NCI-H2227 (cell line): ENCODE measurements around the gene HOXB3.

Experiments used
- DNase-seq: peaks from one replicate; lab custom pipeline; 2025; ENCODE audit not compliant: unreplicated experiment; lab: John Stamatoyannopoulos, UW

Gene HOXB3

DNA sequence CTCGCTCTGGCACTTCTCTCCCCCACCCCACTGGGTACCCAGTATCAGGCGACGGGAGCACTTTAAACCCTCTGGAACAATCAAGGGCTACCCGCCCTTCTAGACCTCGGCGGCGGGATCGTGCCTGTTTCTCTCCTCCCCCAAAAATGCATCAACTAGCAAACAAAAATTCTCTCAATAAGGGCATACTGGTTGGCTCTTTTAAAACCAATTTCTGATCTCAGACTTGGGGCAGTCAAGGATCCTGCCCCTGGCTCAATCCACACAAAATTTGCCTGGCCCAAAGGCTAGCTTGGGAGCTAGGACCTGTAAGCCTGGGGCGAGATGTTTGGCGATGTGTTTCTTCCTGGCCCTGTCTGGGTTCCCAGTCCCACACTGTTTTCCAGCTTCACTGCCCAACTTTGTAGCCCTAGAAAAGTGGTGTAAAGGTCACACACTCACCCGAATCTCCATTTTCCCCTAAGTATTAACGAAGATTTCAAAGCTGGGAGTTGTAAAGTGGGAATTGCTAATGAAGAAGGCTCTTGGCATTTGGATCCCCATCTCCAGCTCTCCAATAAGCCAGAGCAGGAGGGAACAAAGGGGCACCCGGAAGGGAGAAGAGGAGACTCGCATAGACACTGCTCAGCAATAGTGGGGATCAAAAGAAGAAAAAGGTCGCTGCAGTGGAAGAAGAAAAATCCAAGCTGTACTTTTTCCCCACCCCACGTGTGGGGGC lies 30.8 kb downstream of the HOXB3 start:
- no peak for DNase-seq

DNA sequence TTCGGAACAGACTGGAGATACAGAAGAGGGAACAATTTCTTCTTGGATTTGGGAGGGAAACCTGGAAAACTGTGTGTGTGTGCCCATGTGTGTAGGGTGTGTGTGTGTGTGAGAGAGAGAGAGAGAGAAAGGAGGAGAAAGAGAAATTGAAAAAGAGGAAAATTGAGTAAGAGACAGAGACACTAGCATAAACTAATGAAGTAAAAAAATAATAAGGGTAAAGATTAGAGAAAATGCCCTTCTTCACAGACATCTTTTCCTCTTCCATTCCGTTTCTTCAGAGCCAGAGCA lies 31.3 kb downstream of the HOXB3 start:
- no peak for DNase-seq

DNA sequence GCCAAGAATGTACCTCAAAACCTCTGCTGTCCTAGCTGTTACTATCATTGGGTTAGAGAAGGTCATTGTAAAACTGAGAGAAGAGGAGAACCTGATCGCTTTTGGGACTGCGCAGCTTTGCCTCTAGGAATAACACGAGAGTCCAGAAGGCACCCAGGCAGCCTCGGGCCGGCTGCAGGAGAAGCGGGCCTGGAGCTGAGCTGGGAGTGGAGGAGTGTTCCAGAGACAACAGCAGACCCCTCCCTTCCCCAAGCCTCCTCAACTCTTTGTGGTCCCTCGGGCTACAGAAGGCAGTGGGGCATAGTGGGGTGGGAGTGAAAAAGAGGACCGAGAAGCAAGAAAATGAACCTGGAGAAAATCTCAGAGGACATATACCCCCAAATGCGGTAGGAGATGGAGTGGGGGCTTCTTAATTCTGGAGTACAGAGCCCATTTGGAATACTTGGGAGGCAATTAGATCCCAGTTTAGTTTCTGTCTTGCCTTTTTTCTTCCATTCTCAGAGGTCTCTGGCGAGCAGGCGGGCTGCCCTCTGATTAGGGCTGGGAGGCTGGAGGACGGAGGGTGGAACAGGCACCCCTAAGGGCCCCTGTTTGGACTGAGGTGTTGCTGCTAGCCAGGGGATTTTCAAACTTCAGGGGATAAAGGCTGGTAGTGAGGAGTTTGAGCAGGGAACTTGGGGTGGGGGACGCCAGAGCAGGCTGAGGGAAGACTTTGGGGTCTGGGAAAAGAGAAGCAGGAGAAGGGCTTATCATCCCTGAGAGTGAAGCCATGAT lies 31.8 kb downstream of the HOXB3 start:
- DNase-seq: no peak

DNA sequence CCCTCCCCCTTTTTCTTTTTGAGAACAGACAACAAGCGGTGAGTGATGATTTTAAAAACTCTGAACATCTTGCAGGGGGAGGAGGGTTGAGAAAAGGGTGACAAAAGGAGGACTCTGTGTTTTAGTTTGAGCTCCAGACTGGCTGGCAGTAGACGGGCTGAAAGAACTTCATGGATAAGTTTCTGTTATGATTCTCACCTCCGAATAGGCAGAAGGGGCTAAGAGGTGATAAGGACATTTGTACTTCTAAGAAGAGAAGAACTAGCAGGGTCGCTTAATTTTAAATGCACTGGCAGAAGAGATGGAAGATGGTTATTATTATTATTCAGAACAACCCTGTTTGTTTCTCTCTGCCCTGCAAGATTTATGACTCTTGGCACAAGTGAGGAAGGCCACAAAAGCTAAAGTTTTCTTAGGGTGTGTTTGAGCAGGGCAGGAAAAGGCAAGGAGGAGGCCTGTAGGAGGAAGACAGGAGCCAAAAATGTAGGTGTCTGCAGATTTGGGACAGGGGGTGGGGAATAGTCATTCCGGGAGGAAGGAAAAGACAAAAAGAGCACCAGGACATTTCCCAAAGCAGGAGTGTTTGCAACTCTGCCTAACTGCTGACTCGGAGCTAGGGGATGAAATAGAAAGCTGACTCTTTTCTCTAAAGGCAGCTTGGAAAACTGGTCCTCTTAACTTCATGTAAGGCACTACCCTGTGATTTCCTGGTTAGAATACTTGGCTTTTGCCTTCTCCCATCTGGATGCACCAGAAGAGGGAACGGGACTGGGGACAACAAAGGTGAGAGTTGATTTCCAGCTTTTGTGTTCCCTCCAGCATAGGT lies 33.3 kb downstream of the HOXB3 start:
- DNase-seq: no peak

DNA sequence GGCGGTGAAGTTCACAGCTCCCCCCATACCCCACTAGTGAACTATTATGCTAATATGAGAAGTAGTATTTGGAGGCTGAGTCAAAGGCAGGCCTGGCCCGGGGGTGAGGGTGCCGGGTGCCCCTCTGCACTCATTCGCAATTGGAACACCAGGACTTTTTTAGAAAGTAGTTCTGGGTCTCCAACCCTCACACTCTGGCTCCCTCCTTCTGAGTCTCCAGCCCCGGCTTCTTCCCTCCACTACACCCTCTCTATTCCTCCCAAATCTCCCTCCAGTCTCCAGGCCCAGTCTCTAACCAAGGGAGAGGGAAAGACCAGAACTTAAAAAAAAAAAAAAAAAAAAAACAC lies 33.8 kb downstream of the HOXB3 start:
- DNase-seq: no peak

DNA sequence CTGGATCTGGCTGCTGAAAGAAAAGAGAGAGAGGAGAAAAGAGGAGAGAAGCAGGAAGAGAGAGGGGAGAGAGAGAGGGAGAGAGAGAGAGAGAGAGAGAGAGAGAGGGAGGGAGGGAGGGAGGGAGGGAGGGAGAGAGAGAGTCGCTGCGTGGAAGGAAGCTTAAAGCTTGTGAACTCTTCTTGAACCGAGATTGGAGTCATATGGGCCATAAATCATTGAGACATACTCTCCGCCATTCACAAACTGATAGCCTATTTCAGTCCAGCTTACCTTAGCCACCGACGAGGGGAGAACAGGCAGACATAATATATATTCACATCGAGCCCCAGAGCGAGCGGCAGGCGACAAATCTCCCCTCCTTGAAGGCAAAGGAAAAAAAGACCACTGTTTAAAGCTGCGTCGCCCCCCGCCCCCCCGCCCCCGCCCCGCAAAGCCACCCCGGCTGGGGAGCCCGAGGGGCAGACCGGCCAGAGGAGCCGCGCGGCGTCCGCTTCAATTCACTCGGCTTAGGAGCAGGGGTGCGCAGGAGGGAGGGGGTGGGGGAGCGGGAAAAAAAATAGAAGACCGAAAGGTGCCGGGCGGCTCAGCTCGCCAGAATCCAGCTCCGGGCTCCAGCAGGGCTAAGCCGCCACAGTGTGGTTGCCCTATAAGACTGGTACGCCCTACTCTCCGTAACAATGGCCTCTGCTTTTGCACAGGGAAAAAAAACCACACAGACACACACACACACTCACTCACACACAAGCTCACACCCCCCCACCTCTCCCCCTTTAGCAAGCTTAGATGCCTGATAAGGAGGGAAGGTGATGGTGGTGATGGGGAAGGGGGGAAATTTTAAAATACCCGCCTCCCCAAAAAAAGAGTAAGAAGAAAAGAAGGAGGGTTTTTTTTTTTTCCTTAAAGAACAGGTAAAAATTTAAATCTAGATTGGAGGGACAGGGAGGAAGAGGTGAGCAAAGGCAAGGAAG lies 34.5 kb downstream of the HOXB3 start:
- peak; percentile 83 for DNase-seq

DNA sequence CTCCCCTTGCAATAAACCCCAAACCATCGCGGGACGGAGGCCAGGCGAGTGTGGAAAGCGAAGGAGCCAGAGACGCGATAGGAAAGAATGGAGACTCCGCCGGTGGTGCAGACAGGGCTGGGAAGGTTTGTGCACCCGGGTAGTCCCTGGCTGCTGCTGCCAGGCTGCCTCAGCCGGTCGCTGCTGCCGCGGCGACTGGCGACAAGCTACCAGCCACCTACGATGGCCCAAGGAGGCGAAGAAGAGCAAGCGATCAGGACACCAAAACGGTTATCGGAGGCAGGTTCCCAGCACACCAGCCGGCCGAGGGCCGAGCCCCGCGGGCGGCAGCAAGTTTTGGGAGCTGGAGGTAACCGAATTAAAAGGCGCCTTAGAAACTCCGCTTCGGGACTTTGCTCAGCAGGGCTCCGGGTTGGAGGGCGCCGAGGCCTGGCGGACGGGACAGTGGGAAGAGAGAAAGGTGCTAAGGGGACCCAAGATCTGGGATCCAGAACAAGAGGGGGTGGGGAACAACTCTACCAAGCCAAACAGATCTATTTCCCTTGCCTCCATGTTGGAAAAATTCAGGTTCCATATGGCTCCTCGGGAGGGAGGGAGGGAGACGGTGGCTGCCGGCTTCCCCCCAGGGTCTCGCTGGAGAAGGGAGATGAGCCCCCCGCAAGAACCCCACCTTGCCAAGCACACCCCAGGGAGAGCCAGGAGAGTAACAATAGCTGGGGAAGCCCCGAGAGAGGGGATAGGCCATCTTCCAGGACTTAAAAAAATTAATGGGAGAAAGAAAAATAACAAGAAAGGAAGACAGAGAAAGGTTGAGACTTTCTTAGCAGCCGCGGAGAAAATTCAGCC lies 35.4 kb downstream of the HOXB3 start:
- DNase-seq: peak; percentile 40

DNA sequence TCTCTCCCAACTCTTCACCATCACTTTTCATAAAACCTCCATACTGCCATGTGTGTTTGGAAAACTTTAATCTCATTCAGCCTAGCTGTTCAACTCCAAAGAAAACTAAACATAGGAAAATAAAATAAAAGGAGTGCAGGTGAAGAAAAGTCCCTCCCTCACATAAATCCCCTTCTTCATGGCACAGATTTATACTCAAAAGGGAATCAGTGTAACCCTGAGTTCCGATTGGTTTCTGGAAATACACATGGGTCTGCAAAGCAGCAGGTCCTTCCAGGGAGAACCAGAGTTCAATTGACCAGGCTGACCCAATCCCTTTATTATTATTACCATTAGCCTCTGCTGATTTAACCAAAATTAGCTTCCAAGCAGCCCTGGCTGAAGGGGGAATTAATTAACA lies 36.2 kb downstream of the HOXB3 start:
- no peak for DNase-seq

DNA sequence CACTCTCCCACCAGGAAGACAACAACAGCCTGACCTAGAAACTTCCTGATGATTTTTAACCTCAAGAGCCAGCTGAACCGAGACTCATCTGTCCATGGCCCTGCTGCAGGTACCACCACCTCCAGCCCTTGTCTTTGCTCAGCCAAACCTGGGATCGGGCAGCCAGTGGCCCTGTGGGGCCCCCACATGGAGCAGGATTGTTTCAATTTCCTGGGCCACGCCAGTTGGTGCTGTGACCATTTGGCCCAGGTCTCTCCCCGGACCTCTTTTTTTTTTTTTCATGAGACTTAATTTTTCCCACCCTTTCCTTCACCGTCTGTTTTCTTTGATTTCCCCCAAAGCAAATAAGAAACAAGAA lies 36.9 kb downstream of the HOXB3 start:
- DNase-seq: no peak

DNA sequence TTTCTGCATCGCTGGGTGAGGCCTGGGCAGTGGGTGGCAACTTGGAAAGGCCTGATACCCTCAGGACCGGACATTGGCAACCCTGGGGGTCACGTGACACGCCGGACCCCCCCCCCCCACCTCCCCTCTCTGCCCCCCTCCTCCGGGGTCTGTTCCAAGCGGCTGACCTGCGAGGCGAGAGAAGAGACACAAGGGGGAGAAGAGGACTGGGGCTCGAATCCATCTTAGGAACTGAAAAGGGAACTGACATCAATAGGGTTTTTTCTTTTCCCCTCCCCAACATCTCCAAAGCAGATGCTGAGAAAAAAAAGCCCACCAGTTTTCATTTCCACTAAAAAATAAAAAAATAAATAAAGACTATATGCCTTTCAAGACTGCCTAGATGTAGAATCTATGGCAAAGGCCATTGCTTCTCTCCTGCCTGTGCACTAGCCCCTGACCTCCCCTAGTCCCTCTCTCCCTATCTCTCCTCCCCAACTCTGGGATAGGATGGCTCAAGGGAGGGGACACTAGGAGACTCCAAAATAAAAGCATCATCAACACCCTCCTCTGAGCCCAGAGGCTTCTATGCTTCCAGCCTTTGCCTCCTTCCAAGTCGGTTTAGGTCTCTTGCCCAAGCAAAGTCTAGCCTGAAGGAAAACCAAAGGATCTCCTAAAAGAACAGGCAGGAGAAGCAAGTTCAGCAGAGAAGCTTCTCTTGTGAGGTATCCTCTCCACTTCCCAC lies 37.4 kb downstream of the HOXB3 start:
- DNase-seq: peak; percentile 33

DNA sequence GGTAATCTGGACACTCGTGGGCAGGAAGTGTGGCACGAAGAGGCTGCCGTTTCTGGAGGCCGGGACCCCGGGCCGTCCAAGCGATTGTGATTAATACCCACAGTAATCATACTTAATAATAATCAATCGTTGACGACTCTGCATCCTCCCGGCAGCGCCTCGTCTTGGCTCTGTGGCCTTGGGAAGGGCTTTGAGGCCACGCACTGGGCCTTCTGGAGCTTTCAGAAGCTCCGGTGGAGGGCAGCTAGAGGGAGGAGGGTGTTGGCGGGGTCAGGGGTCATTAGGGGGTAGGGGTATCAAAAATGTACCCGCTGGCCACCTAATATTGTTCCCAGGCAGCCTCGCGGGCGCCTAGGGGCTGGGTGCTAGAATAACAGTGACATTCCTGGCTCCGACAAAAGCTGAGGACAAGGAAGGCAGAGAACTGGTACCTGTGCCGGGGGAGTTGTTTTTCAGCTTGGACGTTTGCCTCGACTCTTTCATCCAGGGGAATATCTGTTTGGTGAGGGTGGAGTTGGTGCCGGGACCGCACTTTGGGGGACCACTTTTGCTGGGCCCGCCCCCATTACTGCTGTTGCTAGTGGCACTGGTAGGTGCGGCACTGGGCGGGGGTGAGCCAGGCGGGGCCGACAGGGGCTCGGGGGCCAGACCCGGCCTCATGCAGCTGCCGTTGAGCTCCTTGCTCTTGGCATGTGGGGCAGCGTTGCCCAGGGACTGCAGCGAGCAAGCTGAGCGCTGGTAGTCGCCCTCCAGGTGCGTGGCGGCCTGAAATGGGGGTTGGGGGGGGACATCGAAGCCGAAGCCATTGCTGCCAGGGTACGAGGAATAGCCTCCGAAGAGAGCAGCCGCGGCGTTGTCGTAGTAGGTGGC lies 38.2 kb downstream of the HOXB3 start:
- no peak for DNase-seq

DNA sequence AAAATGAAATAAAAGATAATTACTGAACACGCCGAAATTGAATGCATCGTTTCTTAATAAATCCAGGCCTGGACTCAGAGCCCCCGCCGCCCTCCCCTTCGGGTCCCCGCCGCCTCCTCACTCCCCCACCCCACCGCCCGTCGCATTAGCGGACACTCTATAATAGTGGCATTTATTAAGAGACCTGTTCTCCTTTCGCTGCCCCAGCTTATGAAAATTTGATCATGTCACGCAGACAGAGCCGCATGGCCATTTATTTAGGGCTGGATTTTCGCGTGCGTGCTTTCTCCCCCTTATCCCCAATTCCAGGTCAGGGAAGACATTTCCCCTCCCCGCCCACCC lies 38.9 kb downstream of the HOXB3 start:
- DNase-seq: peak; percentile 73

DNA sequence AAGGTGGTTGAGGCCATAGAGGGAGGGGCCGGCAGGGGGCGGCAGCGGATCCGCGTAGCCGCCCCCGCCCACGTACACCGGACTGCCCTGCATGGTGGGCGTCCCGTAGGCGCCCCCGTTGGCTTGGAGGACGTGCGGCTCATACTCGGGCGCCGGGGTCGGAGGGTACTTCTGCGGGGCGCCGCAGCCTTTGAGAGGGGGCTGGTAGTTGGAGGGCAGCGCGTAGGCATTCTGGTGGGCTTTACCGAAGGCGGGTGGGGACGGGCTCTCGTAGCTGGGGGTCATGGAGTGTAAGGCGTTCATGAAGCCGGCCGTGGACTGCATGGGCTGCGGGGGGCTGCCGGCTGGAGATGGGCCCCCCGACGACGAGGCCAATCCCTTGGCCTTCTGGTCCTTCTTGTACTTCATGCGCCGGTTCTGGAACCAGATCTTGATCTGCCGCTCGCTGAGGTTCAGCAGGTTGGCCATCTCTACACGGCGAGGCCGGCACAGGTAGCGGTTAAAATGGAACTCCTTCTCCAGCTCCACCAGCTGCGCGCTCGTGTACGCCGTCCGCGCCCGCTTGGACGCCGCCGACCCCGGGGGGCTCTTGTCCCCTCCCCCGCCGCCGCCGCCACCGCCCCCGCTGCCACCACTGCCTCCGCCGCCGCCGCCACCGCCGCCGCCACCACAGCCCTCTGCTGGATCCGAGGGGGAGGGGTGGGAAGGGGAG lies 39.4 kb downstream of the HOXB3 start:
- DNase-seq: peak; percentile 73

DNA sequence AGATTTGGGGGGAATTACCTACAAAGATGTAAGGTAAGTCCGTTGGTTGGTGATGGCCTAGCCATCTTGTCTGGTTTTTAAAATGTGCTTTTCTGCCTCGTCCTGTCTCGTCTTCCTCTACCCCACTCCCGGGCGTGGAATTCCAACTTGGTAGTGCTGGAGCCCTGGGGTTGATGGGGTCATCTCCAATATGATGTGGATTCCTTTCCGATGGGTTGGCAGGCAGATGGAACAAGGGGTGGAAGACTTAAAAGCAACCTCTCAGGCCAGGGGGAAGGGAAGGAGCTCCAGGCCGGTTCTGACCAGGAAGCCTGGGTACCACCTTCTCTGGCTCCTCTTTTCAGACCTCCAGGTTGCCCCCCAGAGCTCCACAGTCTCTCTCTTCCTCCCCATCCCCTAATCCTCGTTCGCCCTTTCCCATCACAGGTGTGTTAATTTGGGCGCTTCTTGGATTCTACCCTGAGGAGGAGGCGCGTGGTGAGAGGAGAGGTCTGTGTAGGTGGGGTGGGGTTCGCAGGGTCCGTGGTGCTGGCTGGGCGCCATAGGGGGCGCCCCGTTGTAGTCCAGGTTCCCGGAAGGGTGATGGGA lies 40.0 kb downstream of the HOXB3 start:
- DNase-seq: no peak

DNA sequence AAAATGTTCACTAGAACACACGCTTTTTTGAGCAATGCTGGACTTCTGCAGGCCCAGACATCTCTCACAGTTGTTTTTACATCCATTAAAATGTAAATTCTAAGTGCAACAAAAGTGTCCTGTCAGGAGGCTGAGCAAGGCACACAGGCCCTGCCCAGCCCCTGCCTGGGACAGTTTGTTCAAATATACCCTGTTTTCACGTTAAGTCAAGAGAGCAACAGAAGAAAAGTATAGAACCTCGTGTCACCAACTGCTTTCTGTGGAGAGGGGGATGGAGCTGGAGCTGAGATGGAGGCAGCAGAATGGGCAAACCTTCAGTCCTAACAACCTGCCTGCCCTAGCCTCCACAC lies 40.8 kb downstream of the HOXB3 start:
- DNase-seq: no peak

DNA sequence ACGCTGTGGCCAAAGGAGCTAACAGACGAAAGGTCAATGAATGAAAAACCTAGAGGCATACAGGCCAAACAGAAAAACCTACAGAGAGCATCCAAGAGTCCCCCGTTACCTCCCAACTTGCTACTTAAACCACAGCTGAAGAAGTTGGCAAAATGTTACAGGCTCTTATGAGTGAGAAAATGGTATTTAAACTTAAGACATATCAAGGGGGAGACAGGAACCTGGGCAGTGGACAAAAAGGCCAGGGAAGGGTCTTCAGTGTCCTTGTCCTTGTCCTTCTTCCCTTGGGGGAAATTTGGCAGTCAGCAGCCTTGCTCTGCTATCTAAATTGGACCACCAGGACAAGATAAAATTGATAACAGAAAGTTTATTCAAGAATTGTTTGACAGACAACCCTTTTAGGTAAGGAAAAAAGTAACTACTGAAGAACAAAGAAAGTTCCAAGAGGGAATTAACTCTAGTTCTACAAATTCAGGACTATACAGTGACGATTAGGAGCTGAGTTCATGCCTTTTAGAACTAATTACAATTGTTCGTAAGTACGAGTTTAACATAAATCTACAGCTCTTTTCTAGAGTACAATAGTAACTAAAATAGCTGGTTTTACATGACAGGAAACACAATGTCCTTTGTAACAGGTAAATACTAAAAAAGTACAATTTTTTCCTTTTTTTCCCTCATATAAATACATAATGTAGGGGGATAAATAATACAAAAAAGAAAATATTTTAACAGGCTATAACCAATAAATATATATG lies 41.3 kb downstream of the HOXB3 start:
- no peak for DNase-seq
